Measurements from ENCODE around the gene PAPPA. TPM values are rescaled to one million over a fixed set of nuclear protein-coding genes. Genes with fewer than 3 reads are reported as not detected.

The PAPPA gene
- total RNA-seq, 1 experiment from 2014 or later, result 0.17 TPM

- no peak for TF ChIP-seq CTCF (conservative IDR thresholded peaks at IDR 0.05)
Observed at GRCh38 chr9:116334546-116335150, 181.1 kb downstream of the PAPPA start.

More at GRCh38 chr9:116334546-116335150, 181.1 kb downstream of the PAPPA start:
- Histone ChIP-seq H3K18ac (ENCODE audit: insufficient read length, low read depth, low read length) (no peak overlapping the region), H3K23ac (ENCODE audit: insufficient read length, low read depth, low read length) (no peak overlapping the region), H3K27me3 (ENCODE audit: insufficient read depth, low read length) (peaks cover 62% of the 10 kb centered on the region), H3K23me2 (ENCODE audit: insufficient read length, low read depth, low read length, poor library complexity, severe bottlenecking) (no peaks in the 10 kb centered on the region), H3K9me3 (ENCODE audit: control insufficient read depth, low read depth, low read length) (no peaks in the 10 kb centered on the region), H2BK5ac (ENCODE audit: insufficient read length, low read length) (no peak overlapping the region), H2BK20ac (ENCODE audit: low read depth, low read length, poor library complexity, severe bottlenecking) (no peak overlapping the region), H4K8ac (replicated peaks; ENCODE audit: insufficient read length, low read depth, low read length) (no peak overlapping the region), H3K4ac (ENCODE audit: low read depth, low read length) (no peak overlapping the region), H2BK120ac (ENCODE audit: low read depth, low read length, poor library complexity, severe bottlenecking) (no peak overlapping the region), H3K4me2 (ENCODE audit: insufficient read depth, insufficient read length, low read length) (no peak overlapping the region), H3K56ac (ENCODE audit: insufficient read length, low read depth, low read length) (no peak overlapping the region), H3K79me2 (ENCODE audit: insufficient read depth, low read length) (no peaks in the 10 kb centered on the region), H3K27ac (ENCODE audit: insufficient read length, low read depth, low read length) (no peak overlapping the region), H4K20me1 (ENCODE audit: control insufficient read depth, insufficient read depth, insufficient read length) (no peaks in the 10 kb centered on the region), H4K91ac (ENCODE audit: insufficient read length, low read depth, low read length) (no peak overlapping the region), H3K79me1 (ENCODE audit: insufficient read depth, low read depth, low read length, poor library complexity, severe bottlenecking) (no peaks in the 10 kb centered on the region), H2BK15ac (ENCODE audit: low read depth, low read length) (no peak overlapping the region), H2AFZ (ENCODE audit: low read length) (no peak overlapping the region), H3K14ac (ENCODE audit: insufficient read depth, low read length) (no peak overlapping the region), H4K5ac (ENCODE audit: insufficient read length, low read depth, low read length) (no peak overlapping the region), H3K4me1 (ENCODE audit: insufficient read depth, low read length) (peaks cover 7% of the 10 kb centered on the region), H2AK5ac (ENCODE audit: insufficient read length, low read length) (no peak overlapping the region), H3T11ph (ENCODE audit: low read length) (no peak overlapping the region), H2BK12ac (ENCODE audit: insufficient read length, low read depth, low read length) (no peak overlapping the region), H3K9ac (ENCODE audit: extremely low read depth, insufficient read length, low read length) (no peak overlapping the region)
- peak overlapping the region in 1 of 2 experiments; percentile 48; a peak in 3 of 5 replicates for H3K4me3 Mint-ChIP-seq
- H3K27ac Mint-ChIP-seq, result peak overlapping the region in 1 of 3 experiments; percentile 45; a peak in 1 of 7 replicates
- H3K4me1 Mint-ChIP-seq, result peaks cover 63 to 78% of the 10 kb centered on the region in 2 experiments
- no peak for DNase-seq
- WGBS (ENCODE audit: extremely low coverage, insufficient read length, low lambda C conversion rate), result no CpG with 5 or more reads among the region's 19 CpGs
- H3K9me3 Mint-ChIP-seq, result no peaks in the 10 kb centered on the region; a peak in 3 of 5 replicates
- H3K27me3 Mint-ChIP-seq (ENCODE audit: low read depth), result peaks cover 80% of the 10 kb centered on the region
- H3K36me3 Mint-ChIP-seq (ENCODE audit: insufficient read depth in 1 of 3, low read depth in 3 of 3), result 0 out of 7 replicates have a peak, but pooled peaks cover 0 to 2% (median 0%) of the 10 kb centered on the region in 3 experiments

Data from H9 (cell line).